HG03575 (cell line): Measurements from ENCODE around the gene CARS1.

Experiments used
- ATAC-seq: cut with Tn5 transposase; IDR thresholded peaks from one replicate; pipeline ENCODE4 v1.9.1; 2021; ENCODE audit not compliant: unreplicated experiment, insufficient number of reproducible peaks, low FRiP score; ENCODE audit errors: extremely low read depth

Gene CARS1

DNA sequence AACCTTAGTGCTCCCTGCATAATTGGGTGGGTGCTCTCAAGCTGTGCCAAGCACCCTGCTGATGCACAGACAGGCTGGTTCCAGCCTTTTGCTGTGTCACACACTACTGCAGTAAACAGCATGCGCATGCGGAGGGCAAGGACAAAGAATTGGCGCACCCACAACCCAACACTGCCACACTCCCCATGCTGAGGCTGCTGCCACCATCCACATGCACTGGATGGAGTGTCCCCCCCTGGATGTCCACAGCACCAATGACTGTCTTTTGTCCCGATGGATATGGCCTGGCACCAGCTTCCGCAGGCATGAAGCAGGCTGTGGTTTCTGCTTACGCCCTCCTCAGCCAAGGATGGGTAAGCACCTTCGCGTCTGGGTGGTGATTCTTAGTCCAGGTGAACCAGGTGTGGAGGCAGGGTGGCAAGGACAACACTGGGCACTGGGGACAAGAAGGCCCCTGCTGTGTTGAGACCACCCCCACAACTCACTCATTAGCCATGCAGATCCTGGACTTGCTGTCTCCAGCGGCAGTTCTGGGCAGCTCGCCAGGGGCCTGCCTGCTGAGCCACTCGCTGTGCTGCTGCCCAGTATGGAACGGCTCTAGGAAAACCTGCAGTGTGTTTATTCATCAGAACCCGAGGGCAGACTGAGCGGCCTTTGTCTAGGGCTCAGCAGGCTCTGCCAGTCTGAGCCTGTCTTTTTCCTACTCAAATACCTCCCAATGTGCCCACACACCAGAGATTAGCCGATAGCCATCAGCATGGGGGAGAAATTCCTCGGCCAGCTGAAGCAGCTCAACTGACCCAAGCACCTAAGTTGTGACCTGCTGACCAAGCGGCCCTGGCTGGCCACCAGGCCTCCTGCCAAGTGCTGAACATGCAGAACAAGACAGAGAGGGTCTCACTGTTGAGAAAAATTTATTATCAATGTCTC lies 56.9 kb downstream of the CARS1 start:
- no peak for ATAC-seq

DNA sequence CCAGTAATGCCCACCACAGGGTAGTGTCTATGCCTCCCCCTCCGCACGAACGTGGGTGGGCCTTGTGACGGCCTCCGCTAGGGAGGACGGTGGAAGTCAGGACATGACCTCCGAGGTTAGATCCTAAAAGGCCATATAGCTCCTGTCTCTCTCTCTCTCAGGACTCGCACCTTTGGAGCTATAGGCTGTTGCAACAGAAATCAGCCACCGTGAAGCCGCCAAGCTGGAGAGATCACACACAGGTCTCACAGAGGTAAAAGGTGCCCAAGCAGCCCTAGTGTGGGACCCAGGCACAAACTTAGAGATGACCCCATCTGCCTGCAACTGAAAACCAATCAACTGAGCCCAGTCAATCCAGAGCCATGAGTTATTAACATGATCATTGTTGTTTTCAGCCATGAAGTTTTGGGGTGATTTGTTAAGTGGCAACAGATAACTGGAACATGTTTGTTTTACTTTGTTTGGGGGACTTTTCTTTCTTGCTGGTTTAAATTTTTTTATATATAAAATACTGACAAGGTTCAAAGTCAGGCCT lies 57.7 kb downstream of the CARS1 start:
- no peak for ATAC-seq

DNA sequence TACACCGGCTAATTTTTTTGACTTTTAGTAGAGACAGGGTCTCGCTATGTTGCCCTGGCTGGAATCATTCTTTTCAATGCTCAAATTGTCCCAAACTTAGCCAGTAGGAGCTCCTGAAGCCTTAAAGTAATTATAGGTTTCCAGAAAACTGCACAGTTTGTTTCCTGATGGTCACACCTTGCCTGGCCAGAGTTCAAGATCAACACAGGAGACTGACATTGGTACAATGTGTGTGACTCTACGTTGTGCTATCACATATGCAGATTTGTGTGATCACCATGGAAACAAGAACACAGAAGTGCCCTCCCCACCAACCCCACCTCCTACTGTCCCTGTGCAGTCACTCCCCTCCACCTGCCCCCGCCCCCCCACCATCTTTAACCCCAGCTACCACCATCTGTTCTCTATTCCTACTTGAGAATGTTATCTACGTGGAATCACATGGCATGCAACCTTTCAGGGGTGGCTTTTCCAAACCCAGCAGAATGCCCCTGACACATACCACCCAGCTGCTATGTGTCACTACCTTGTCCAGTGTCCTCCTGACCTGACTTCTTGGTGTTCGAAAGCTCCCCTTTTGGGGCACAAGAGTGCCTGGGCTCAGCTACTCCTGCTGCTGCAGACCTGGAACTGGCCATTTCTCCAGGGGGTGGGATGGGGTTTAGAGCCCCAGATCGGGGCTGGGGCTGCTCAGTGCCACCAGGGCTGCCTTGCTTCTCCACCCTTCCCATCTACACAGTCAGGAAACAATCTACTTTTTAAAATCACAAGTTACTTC lies 59.0 kb downstream of the CARS1 start:
- no peak for ATAC-seq

DNA sequence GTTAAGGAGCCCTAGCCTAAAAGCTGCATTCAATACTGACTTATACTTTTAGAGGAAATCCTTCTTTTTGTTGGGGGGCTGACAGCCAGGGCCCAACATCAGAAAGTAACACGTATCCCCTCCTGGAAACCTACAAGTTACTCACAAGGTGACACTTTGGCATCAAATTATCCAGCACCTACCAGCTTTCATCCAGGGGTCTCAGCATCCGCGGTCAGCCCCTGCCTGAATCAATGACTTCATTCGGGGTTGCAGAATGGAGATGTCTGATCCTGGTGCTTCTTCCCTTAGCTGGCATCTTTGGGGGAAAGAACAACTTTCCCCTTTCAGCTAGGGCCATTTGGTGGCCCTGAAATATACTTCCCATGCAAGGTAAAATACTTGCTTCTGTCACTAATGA lies 59.8 kb downstream of the CARS1 start:
- ATAC-seq, result no peak

DNA sequence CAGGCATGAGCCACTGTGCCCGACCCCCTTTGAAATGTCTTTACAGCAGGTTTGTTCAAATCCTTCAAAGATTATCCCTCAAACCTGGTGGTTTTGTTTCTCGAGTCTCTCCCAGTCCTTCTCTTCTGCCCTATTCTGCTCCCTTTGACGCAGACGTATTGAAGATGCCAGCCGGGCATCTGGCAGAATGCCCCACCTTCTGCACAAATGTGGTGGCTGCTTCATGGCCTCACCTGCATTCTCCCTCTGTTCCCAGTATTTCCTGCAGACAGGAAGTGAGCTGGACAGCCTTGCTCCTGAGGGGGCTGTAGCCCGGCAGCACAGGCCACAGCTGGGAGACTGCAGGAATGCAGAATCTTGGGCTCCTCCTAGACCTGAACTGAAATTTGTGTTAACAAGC lies 60.2 kb downstream of the CARS1 start:
- no peak for ATAC-seq

DNA sequence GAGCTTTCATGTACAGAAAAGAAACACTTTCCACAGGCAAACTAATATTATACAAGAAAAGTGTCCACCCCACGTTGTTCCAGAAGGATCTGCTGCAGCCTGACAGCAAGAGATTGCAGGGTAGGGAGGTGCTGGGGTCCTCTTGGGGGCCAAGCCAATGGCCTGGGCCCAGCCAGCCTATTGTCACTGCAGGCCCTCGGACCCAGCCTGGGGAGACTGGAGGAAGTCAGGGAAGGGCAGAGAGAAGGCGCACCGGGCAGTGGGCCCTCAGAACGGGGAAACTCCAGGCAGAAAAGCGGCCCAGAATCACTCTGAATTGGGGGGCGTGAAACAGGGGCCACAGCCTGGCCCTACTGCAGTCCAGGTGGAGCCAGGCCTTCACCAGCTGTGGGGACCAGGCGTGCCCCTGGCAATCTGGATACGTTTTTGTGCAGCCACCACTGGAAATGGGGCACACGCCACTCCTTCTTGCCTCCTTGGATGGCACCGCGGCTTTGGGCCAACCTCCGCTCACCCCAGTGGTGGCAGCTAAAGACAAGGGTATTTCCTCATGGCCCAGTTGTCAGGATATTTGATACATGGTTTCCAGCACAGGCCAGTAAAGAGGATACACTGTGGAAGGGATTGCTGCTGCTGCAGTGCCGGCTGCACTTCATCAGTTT lies 61.2 kb downstream of the CARS1 start:
- ATAC-seq, result no peak

DNA sequence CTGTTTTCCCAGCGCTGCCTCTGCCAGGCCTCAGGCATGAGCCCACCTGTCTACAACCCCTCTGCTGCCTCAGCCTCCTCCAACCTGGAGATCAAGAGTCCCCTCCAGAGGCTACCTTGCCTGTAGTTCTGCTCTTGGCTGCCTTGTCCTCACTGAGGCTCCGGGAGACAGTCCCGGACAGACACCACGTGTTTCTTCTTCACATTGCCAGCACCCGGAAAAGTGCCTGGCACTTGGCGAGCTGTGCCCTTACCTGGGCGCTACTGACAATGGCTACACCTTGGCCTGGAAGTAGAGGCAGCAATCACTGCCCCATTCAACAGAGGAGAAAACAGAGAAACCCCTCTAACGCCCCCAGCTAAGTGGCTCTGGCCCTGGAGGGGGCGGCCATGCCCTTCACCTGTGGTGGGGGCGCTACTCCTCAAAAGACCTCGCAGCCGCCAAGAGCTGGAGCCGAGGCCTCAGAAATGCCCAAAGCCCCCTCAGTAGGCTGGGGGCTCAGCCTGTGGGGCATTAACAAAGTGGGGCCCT lies 62.1 kb downstream of the CARS1 start:
- no peak for ATAC-seq

DNA sequence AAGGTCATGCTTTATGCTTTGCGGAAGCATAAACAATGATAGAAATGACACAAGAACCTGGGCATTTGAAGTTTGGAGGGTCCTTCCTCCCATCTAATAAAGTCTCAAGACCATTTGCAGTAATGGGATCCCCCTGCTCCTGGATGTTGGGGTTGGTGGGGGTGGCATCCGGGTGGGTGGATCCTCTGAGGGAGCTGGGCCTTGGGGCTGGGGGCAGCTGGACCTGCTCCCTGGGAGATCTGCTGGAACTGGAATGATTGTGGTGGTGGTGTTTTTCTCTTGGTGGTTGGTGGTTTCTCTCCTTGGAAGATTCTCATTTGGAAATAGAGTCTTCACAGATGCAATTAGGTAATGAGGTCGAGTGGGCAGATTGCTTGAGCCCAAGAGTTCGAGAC lies 62.9 kb downstream of the CARS1 start:
- no peak for ATAC-seq

DNA sequence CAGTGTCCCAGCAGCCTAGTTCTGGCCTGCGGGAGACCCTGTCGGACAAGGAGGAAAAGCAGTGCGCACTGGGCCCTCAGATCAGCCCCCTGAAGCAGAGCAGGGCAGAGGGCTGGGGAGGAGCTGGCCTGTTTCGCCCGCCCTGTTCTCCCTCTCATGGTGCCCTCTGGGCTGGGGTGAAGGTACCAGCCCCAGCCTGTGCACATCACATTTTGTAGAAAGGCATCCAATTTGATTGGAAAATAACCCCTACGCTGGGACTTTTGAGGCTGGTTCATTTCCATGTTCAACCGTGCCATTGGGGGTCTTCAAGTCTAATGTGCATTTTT lies 64.3 kb downstream of the CARS1 start:
- no peak for ATAC-seq

DNA sequence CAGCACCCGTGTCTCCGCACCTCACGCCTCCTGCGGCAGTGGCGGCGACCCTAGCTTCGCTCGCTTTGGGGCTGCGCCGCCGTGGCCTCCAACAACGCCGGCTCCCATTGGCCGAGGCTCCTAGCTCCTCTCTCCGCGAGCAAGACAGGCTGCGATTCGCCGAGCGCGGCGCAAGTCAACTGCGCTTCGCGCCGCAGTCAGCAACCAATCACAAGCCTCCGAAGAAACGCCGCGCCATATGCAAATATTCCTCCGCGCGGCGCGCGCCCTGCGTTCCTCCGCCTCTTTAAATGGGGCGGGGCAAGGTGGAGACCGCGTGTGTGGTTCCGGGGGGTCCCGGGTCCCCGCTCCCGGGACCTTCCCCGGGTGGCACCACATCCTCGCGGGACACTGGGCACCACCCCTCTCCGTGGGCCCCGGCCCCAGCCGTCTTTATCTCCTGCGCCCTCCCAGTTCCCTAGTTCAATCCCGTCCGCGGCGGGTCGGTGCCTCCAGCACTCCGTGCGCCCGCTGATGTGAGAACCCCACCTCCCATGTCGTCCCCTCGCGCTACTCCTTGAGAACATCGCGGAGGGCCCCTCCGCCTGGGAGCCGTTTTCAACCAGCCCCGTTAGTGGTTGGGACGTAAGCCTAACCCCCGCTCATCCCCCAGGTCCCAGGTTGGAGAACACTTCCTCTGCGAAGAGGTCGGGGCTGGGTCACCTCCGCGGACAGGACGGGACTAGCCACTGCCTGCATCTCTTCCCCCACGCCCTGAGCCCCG lies 64.8 kb downstream of the CARS1 start, which contains the start of gene NAP1L4:
TSS of gene NAP1L4 (minus strand) at position 96 of the 763 bp plus-strand sequence. CDS start 13,109 bp downstream, outside the sequence.
- ATAC-seq, result peak; percentile 45

DNA sequence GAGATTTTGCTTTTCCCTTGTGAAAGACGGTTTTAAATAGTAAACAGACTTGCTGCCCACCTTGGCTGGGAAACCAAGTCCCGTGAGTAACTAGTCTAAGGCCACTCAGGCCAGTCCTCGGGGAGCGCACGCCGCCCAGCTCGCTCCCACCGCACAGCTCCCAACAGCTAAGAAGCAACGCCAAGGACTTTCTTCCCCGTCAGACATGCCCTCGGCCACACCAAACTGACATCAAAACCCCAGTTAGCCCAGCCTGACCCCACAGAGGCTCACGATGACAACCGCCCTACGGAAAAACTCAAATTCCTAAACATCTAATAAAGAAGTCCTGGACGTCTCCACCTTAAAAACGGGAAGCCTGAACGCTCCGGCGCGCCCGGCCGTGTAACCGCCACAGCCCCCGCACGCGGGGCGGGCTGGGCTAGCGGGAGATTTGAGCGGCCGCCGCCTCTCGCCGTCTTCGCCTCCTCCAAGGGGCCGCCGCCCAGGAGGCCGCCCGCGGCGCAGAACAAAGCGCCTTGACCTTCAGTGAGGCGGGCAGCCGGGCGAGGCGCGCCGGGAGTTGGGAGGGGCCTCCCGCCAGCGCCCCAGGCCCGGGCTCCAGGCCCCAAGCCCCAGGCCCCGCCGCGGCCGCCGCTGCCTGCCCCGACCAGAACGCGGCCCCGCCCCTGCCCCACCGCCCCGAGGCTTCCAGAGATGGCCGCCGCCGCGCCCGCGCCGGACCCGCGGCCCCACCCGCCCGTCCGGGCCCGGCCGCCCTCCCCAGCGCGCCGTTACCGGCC lies 65.6 kb downstream of the CARS1 start:
- ATAC-seq, result no peak

DNA sequence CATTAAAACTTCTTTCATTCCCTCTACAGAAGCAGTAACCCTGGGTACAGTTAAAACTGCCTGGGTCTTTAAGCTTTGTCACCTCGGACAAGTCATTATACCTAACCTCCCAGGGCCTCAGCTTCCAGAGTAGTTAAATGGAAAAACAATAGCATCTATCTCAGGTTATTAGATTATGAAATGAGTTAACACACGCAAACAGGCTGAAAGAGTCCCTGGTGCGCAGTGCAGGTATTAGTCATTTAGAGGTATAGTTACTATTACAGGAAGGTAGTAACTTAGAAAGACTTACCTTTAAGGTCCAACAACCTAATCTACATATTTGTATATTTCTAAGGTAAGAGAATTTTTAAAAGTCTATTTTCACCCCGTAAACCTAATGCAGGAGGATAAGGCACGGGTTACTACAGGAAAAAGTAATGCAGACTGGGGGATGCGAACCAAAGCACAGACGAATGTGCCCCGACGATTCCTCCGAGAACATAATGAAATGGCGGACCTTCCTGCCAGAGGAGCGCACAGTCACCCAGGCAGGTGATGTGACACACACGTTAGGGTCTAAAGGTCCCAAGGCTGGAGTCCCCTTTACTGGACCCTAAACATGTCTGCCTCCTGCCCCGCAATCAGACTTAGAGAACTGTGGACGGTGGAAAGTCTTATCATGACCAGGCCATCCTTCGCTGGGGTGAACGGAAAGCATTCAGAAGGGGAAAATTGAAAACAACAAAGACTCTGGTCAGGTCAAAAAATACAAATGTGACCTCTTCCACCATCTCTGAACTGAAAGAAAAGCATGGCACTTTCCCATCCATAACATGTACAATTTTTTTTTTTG lies 66.4 kb downstream of the CARS1 start:
- ATAC-seq, result no peak

DNA sequence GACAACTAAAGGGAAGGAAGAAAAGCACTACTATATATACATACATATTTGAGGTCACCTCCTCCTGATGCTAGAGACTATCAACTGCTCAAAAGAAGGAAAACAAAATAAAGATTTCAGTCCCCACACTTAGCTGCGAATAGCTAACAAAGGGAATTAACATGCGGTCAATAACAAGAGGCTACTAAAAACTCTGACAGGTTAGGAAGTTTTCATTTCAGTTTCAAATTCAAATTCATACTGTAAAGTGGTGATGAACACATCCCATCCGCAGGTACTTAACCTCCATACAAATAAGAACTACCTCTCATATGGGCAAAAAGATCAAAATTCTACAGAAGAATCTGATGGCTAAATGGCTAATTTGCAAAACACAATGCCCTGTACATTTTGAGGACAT lies 67.7 kb downstream of the CARS1 start:
- ATAC-seq, result no peak

DNA sequence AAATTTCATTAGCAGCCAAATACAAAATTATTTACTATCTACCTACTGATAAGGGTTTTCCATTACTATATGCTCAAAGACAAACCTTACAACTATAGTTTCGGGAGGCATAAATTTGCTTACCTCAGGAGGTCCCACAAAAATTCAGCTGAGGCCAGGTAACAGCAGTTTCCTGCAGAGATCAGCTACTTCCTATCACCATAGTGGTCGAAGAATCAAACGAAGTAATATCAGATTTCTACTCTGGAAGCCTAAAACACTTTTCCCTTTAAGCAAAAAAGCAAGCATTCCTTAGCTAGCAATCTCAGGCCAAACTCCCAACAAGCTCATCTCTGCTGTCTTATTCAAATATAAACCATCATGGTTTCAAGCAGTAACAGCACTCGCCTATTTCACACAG lies 68.2 kb downstream of the CARS1 start:
- no peak for ATAC-seq

DNA sequence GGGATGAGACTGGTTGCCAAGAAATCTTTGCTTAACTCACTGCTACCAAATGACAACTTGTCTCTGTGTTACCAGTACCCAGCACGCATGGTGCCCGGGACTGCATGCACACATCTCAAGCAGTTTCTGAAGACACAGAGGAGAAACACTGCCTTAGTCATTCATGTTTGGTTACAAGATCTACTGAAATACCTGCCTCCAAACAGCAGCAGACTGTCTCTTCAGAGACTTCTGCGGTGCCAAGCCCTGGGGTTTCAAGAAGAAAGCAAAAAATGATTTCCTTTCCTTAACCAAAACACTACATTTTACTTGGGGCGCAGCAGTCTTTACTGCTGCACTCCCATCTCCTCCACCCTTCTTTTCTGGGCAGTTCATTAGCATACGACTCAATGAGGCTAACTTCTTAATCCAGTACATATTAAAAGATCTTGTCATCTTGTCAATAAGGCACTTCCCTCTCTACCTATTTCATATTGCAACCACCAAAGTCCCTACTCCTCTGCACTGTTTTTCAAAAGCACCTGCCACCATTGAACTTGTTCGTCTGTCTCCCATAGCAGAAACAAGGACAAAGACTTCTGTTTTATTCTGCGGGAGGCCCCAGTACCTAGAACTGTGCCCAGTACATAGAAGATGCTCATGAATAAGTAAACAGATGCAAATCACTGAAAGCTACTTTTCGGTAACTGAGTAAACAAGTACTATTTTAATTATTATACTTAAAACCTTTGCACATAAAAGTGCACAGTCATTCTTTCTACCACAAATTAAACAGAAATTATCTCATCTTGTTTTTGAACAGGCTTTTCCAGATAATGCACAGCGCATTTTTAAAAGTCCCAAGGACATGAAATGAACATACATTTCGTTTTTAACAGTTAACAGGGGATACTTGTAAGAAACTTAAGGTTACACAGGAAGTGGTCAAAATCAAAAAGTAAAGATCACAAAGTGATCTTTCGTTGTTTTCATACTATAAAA lies 69.1 kb downstream of the CARS1 start:
- no peak for ATAC-seq

DNA sequence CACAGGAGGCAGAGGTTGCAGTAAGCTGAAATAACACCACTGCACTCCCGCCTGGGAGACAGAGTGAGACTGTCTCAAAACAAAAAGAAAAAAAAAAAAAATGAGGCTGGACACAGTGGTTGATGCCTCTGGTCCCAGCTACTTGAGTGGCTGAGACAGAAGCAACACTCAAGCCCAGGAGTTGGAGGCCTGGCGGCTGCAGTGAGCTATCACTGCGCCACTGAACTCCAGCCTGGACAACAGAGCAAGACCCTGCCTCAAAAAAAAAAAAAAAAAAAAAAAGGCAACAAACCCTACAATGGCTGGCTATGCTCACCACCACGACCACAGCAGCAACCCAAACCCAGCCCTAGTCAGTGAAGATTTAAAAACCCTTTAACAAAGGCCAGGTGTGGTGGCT lies 73.3 kb downstream of the CARS1 start:
- no peak for ATAC-seq
